ENCODE measurements around the gene EYS. TPM values are rescaled to one million over a fixed set of nuclear protein-coding genes. Genes with fewer than 3 reads are reported as not detected.

The EYS gene
- total and polyA plus RNA-seq, 8 donors: 0.55 to 0.58 TPM; not detected in 6

DNA sequence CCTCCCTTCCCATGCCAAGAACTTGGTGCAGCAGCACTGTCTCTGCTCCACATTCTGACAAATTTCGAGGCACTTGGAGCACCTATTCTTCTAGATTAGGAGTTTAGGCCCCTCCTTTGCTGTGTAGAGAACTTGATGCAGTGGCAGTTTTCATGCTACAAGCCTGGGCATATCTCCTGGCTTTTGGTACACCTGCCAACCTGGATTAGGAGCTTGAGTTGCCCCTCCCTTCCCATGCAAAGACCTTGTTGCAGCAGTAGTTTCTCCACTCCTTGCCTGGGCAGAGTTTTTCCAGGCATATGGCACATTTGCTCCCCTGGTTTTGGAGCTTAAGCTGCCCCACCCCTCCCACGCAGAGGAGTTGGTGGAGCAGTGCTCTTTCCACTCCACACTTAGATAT, 956.1 kb downstream of the EYS start:
- H3K27ac ChIP-seq: no peak overlapping the region
- no peaks in the 10 kb centered on the region for H3K9me3 ChIP-seq
- no peaks in the 10 kb centered on the region for H3K4me1 ChIP-seq
- no peak for DNase-seq
- TF ChIP-seq, protein P1, sequence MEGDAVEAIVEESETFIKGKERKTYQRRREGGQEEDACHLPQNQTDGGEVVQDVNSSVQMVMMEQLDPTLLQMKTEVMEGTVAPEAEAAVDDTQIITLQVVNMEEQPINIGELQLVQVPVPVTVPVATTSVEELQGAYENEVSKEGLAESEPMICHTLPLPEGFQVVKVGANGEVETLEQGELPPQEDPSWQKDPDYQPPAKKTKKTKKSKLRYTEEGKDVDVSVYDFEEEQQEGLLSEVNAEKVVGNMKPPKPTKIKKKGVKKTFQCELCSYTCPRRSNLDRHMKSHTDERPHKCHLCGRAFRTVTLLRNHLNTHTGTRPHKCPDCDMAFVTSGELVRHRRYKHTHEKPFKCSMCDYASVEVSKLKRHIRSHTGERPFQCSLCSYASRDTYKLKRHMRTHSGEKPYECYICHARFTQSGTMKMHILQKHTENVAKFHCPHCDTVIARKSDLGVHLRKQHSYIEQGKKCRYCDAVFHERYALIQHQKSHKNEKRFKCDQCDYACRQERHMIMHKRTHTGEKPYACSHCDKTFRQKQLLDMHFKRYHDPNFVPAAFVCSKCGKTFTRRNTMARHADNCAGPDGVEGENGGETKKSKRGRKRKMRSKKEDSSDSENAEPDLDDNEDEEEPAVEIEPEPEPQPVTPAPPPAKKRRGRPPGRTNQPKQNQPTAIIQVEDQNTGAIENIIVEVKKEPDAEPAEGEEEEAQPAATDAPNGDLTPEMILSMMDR (IDR thresholded peaks at IDR 0.05): no peak
- TF ChIP-seq POLR2A (IDR thresholded peaks at IDR 0.05) (no peak), EP300 (IDR thresholded peaks at IDR 0.05) (no peak), POLR2AphosphoS5 (IDR thresholded peaks at IDR 0.05) (no peak)
- H3K4me3 ChIP-seq: no peak overlapping the region
- no peaks in the 10 kb centered on the region for H3K36me3 ChIP-seq
- WGBS, 5 donors: 59 to 78% (median 70%) methylated on average over 2 of the region's 2 CpGs
- intact Hi-C loops (cut with DNase I; ENCODE audit: low total_unique reads): no loop called here
- H3K27me3 ChIP-seq: no peaks in the 10 kb centered on the region

DNA sequence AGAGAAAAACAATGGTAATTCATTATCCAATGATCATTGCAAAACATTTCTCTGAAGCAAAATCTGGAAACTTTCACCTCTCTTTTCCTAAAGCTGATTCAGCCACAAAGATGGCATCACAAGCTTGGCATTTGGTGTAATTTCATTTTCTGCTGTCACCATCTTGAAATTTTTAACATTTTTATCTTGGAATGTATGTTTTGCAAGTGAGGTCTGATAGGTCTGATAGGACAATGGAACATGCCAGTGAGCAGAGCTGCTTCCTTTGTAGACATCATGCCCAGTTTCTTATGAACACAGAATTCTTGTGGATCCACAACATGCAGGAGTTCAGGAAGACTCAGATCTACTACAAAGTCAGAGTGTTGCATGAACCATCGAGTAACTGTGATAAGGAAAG, 969.6 kb downstream of the EYS start:
- TF ChIP-seq POLR2A (IDR thresholded peaks at IDR 0.05) (no peak), EP300 (IDR thresholded peaks at IDR 0.05) (no peak), POLR2AphosphoS5 (IDR thresholded peaks at IDR 0.05) (no peak)
- TF ChIP-seq, protein P1 (IDR thresholded peaks at IDR 0.05): no peak
- Histone ChIP-seq H3K27ac (no peak overlapping the region), H3K4me3 (no peak overlapping the region), H3K9me3 (no peaks in the 10 kb centered on the region), H3K4me1 (no peaks in the 10 kb centered on the region), H3K36me3 (no peaks in the 10 kb centered on the region), H3K27me3 (no peaks in the 10 kb centered on the region)
- DNase-seq: no peak
- 52 to 77% (median 60%) methylated on average over 1 of the region's 1 CpG for WGBS, 5 donors
- intact Hi-C loops (cut with DNase I; ENCODE audit: low total_unique reads): no loop called here

DNA sequence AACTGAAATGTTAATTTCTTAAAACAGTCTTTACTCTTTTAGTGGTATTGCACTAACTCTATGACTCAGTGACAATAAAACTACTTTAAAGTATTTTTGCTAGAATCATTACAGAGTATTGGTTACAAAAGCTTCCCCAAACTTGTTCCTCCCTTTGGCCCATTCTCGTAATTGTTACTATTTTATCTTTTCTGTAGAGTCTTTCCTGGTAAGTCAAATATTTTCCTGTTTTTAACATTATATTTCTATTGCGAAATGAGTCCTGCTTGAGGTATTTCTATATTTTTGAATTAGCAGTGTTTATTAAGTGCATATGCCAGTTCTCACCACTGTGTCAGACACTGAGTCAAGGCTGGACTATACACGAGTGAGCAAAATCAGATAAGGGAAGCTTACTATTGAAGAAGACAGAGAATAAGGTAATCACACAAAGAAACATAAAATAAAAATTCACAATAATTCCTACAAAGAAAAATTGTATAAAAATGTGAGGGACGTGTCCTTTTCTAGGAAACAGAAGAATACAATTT, 970.5 kb downstream of the EYS start:
- no peaks in the 10 kb centered on the region for H3K4me1 ChIP-seq
- peaks cover 0 to 4% (median 0%) of the 10 kb centered on the region in 4 donors for H3K9me3 ChIP-seq
- H3K4me3 ChIP-seq: no peak overlapping the region
- no peaks in the 10 kb centered on the region for H3K36me3 ChIP-seq
- no peak for DNase-seq
- H3K27ac ChIP-seq: no peak overlapping the region
- TF ChIP-seq POLR2A (IDR thresholded peaks at IDR 0.05): no peak
- TF ChIP-seq EP300 (IDR thresholded peaks at IDR 0.05): no peak
- no peak for TF ChIP-seq POLR2AphosphoS5 (IDR thresholded peaks at IDR 0.05)
- TF ChIP-seq, protein P1 (IDR thresholded peaks at IDR 0.05): no peak
- intact Hi-C loops (cut with DNase I; ENCODE audit: low total_unique reads): no loop called here
- no peaks in the 10 kb centered on the region for H3K27me3 ChIP-seq
- WGBS, 5 donors: 61 to 70% (median 64%) methylated on average over 4 of the region's 4 CpGs

DNA sequence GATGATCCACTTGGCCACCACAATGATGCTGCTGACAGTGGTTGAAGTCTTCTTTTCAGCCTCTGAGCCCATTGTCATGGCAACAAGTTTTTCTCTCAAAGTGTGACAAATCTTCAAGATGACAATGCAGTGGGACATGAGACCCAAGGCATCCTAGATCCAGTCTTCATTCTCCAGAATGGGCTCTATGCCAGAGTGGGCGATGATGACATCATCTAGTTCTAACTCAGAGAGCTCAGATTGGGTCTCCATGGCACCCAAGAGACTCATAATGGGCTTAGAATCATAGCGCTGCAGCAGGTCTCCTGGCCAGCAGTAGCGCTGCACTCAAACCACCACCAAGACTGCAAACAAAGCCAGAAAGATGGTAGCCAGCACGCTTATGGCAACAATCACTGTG, 973.6 kb downstream of the EYS start:
- no peaks in the 10 kb centered on the region for H3K27me3 ChIP-seq
- WGBS, 5 donors: 93 to 100% (median 94%) methylated on average over 2 to 4 of the region's 4 CpGs
- no peak for DNase-seq
- H3K4me3 ChIP-seq: no peak overlapping the region
- intact Hi-C loops (cut with DNase I; ENCODE audit: low total_unique reads): no loop called here
- H3K36me3 ChIP-seq: no peaks in the 10 kb centered on the region
- no peak overlapping the region for H3K27ac ChIP-seq
- peaks cover 0 to 4% (median 0%) of the 10 kb centered on the region in 4 donors for H3K9me3 ChIP-seq
- TF ChIP-seq POLR2AphosphoS5 (IDR thresholded peaks at IDR 0.05) (no peak), EP300 (IDR thresholded peaks at IDR 0.05) (no peak)
- no peaks in the 10 kb centered on the region for H3K4me1 ChIP-seq

DNA sequence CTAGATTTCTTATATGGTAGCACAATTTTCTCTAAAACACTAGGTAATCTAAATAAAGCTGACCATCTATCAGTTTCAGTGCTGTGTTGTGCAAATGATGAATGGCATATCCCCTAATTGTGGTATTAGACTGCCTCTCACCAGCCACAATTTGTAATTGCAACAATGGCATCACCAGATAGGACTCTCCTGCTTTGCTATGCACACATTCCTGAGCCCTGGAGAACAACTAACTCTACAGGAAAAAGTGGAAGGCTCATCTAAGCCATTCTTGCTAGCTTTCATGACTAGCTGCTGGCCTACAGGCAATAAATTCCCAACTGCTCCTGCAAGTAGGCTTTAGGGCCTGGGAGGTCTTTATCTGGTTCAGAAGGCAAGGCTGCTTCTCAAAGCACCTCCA, 974.1 kb downstream of the EYS start:
- DNase-seq: peak in 1 of 2 donors; percentile 9
- no peaks in the 10 kb centered on the region for H3K36me3 ChIP-seq
- TF ChIP-seq POLR2AphosphoS5 (IDR thresholded peaks at IDR 0.05): no peak
- no peak for TF ChIP-seq POLR2A (IDR thresholded peaks at IDR 0.05)
- TF ChIP-seq, protein P1 (IDR thresholded peaks at IDR 0.05): peak in 1 of 7 experiments; percentile 8
- peaks cover 0 to 4% (median 0%) of the 10 kb centered on the region in 4 donors for H3K9me3 ChIP-seq
- no peak overlapping the region for H3K27ac ChIP-seq
- no peak overlapping the region for H3K4me3 ChIP-seq
- no peaks in the 10 kb centered on the region for H3K4me1 ChIP-seq
- no peaks in the 10 kb centered on the region for H3K27me3 ChIP-seq
- intact Hi-C loops (cut with DNase I; ENCODE audit: low total_unique reads): no loop called here

Measured in stomach (tissue), 9 donors.